Renal cortex interstitium (tissue), 15 donors: Measurements from ENCODE around the gene ATP23. TPM values are rescaled to one million over a fixed set of nuclear protein-coding genes. Genes with fewer than 3 reads are reported as not detected.

Experiments
- DNase-seq, 11 donors: peaks; one replicate each; pipeline ENCODE4 v3.0.0-alpha.2; 2013; ENCODE audit warnings: low read depth in 9 of 11, low spot score in 4 of 11; ENCODE audit errors: extremely low read depth in 1 of 11
- long read RNA-seq, 16 experiments: transcript quantifications; one replicate each; lab custom pipeline, GENCODE V29; 2026
- polyA plus RNA-seq, 3 donors: library from polyadenylated mRNA; unstranded; fragments of 120-200 nt; gene quantifications; one replicate each; pipeline ENCODE4 v1.2.1, GENCODE V29; 2013; ENCODE audit not compliant: insufficient read length in 3 of 3

Gene ATP23
- polyA plus RNA-seq: 10 to 100 TPM in 2 of 3 donors, 1 to 10 TPM in 1; 10.0 to 11.7 (median 11.4) TPM
- long read RNA-seq, donor 1: 0 reads
- long read RNA-seq, donor 2, transcript ATP23-201 (6 exons, 1,245 nt): major isoform, 6 of 6 reads
- long read RNA-seq, donor 2, partial matches to known transcripts: 0 of 6 reads
- long read RNA-seq, donor 2, other reads (novel, unspliced or antisense): 0 of 6 reads
- long read RNA-seq, donor 3, partial matches to known transcripts: 56 of 59 reads
- long read RNA-seq, donor 3, other reads (novel, unspliced or antisense): 0 of 59 reads
- long read RNA-seq, donor 4, partial matches to known transcripts: 0 of 2 reads
- long read RNA-seq, donor 4, other reads (novel, unspliced or antisense): 0 of 2 reads
- long read RNA-seq, donor 5: 0 reads
- long read RNA-seq, donor 6, partial matches to known transcripts: 0 of 2 reads
- long read RNA-seq, donor 6, other reads (novel, unspliced or antisense): 0 of 2 reads
- long read RNA-seq, donor 7, partial matches to known transcripts: 0 of 52 reads
- long read RNA-seq, donor 7, other reads (novel, unspliced or antisense): 49 of 52 reads
- long read RNA-seq, donor 8, partial matches to known transcripts: 0 of 3 reads
- long read RNA-seq, donor 8, other reads (novel, unspliced or antisense): 0 of 3 reads
- long read RNA-seq, donor 9, transcript ATP23-201 (6 exons, 1,245 nt): major isoform, 9 of 9 reads
- long read RNA-seq, donor 9, partial matches to known transcripts: 0 of 9 reads
- long read RNA-seq, donor 9, other reads (novel, unspliced or antisense): 0 of 9 reads
- long read RNA-seq, donor 10, transcript ATP23-201 (6 exons, 1,245 nt): major isoform, 7 of 48 reads
- long read RNA-seq, donor 10, partial matches to known transcripts: 8 of 48 reads
- long read RNA-seq, donor 10, other reads (novel, unspliced or antisense): 33 of 48 reads
- long read RNA-seq, donor 11, partial matches to known transcripts: 28 of 30 reads
- long read RNA-seq, donor 11, other reads (novel, unspliced or antisense): 0 of 30 reads
- long read RNA-seq, donor 12, partial matches to known transcripts: 0 of 3 reads
- long read RNA-seq, donor 12, other reads (novel, unspliced or antisense): 0 of 3 reads
- long read RNA-seq, donor 13: 0 reads
- long read RNA-seq, donor 14, partial matches to known transcripts: 0 of 1 reads
- long read RNA-seq, donor 14, other reads (novel, unspliced or antisense): 0 of 1 reads
- long read RNA-seq, donor 15, partial matches to known transcripts: 0 of 1 reads
- long read RNA-seq, donor 15, other reads (novel, unspliced or antisense): 0 of 1 reads
- long read RNA-seq, donor 16, transcript ATP23-201 (6 exons, 1,245 nt): major isoform, 7 of 118 reads
- long read RNA-seq, donor 16, partial matches to known transcripts: 18 of 118 reads
- long read RNA-seq, donor 16, other reads (novel, unspliced or antisense): 92 of 118 reads

GRCh38 chr12:57941165-57941894 is at the start of gene ATP23:
Gene ATP23 (plus strand): TSS chr12:57941567. CDS start chr12:57941702, 135 bp downstream.
- DNase-seq: peak; percentile 65 to 87 (median 78)

DNA sequence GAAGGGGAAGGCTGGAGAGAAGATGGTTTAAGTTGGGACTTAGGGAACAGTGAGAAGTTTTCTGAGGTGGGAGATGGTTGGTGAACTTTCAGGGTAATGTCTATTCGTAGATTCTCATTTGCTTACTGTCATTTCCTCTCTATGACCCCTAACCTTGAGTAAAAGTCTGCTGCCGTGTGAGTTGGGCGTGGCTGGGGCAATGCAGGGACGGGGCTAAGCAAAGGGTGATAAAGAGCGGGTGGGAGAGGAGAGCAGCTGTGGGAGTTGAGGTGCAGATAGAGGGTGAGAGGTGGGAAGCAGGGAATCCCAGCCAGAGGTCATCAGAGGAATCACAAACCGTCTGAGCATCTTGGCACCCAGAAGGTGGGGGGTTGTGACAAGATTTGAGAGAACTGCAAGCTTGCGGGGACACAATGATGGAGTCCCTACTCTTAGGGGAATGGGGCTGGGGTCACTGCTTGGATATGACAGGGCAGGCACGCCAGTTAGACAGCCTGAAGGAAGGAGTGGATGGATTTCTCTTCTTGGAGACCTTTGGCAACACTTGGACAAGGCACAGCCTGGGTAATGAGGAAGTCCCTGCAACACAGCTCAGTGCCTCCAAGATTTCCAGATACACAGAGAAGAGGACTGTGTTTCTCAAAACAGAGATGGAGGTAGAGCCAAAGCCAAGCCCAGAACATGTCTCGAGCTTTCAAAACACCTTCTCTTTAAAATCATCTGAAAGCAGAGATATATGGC is 49.0 kb upstream of the ATP23 start:
- DNase-seq: no peak

GRCh38 chr12:57893431-57894353 is 47.7 kb upstream of the ATP23 start:
- peak; percentile 80 to 95 (median 91) for DNase-seq

- DNase-seq: no peak
Observed at GRCh38 chr12:57894399-57895292, 46.7 kb upstream of the ATP23 start.

DNA sequence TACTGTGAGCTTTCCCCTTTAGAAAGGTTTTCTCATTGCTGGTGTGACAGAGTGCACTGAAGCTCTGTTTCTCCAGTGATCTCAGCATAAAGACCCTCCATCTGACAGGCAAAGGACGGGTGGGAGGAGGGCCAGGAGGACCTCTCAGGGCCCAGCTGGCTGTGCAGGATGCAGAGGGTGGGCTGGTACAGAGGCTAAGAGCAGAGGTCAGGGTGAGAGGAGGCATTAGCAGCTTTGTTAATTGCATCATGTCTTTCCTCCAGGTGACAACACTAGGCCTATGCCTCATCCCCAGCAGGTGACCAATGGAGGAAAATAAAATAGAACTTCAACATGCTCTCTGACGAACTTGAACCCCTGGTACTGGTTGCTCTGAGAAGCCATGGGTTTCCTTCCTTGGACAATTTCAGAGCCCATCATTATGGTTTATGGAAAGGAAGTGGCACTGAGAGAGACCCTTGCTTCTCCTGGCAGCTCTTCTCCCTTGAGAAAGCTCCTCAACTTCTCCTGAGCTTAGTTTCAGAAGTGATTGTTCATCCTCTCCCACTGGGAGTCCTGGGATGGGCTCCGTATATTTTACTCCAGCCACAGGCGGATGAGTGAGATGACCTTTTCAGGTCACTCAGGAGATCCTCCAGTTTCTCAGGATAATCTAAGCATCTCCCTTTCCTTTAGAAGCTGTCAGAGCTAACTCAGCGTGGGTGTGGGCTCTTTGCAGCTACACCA is 45.8 kb upstream of the ATP23 start:
- DNase-seq: no peak

- DNase-seq: peak in 2 of 11 donors; percentile 27 to 39
Observed at GRCh38 chr12:57896115-57896433, 45.3 kb upstream of the ATP23 start.

DNA sequence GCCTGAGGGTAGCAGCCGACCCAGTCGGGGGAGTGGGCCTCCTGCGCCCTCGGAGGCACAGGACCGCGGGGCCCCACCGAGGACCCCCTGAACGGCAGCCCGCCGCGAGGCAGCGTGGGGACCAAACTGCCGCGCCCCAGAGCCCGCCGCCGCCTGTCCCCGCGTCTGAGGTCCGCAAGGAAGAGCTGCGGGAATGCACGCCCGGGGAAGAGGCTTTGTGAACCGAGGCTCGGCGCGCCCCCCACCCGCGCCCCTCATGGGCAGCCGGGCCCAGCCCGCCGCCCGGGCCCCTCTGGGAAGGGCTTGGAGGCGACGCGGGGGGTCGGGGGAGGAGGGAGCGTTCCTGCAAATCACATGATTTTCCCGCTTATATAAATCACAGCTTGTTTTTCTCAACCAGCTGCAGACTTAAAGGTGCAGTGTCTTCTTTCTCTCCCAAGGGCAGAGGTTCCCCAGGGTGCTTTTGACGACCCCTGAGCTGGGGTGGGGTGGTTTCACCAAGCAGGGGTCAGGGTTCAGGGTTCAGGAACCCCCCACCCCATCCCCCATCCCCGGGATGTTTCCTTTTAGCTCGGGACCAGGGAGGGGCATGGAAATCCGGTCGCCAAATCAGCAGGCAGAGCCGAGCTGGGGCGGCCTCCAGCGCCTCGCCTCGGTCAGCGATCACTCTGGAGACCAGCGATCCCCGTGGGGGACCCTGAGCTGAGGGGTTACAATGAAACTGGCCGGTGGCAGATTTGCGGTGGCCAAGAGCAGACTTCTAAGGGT is 44.7 kb upstream of the ATP23 start:
- peak in 8 of 11 donors; percentile 70 to 82 (median 78) for DNase-seq

- DNase-seq: no peak
Observed at GRCh38 chr12:57897286-57897974, 43.9 kb upstream of the ATP23 start.

DNA sequence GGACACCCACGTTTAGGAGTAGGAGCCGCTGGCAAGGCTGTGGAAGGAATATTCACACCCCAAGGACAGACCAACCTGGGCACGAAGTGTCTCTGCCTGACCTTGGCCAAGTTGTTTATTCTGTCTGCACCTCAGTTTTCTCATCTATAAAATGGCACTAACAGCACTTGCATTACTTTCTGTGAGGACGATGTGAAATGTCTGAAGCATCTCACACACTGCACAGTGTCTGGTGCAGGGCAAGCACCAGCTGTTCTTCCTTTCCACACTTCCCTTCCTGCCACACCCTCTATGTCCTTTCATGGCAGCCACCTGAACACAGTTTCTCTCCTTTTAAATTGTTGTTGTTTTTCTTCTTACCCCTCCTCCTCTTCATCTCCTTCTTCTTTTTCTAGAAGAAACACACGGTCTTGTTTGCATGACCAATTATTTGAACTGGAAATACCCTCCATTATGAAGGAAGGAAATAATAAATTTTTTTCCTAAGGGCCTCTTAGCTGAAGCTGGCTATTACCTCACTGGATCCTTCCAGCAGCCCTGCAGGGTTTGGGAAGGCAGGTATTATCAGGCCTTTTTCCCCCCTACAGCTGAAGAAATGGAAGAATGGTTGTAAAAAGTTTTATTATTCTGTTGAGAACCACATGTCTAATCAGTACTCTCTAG is 42.9 kb upstream of the ATP23 start:
- DNase-seq: no peak

- DNase-seq: no peak
Observed at GRCh38 chr12:57899010-57899662, 42.2 kb upstream of the ATP23 start.

DNA sequence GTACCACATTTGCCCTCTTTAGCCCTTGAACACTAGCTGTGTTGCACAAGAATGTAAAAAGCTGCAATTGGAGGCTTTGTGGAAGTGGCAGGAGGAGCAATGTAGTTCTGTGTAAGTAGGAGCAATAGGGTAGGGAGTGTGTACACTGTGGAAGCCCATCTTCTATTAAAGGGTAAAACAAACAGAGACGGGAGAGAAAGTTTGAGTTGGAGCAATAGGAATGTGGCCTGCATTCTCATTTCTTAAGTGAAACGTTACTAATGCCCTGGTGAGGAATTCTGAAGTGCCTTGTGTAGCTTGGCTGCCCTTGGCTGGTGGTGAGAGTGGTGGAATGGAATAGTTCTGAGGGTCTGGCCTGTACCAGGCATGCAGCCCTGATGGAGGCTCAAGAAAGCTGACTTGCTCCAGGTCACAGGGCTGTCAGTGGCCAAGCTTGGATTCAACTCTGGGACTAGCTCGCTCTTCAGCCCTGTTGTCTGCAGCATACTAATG is 38.8 kb upstream of the ATP23 start:
- no peak for DNase-seq

GRCh38 chr12:57904426-57904825 is 36.9 kb upstream of the ATP23 start:
- no peak for DNase-seq
